Measurements from ENCODE around the gene KCNJ1. TPM values are rescaled to one million over a fixed set of nuclear protein-coding genes. Genes with fewer than 3 reads are reported as not detected.

The KCNJ1 gene
- total RNA-seq, 1 donor from 2014 or later, result not detected

DNA sequence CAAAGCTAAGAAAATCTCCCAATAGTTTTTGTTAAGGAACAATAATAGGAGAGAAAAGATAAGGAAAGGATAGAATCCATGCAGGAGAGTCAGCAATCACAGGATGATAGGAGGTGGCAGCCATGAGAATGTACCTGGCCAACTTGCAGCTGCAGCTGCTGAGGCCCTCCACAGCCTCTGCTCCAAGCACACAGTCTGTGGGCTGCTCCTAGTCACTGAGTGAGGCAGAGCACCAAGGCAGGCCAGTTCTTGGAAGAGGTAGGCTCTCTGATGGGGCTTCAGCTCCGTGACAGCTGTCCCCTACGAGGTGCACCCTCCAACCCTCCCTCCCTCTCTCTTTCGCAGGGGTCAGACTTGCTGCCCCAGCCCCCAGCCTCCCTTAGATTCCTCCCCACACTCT is 5.5 kb upstream of the KCNJ1 start:
- Mint-ChIP-seq H3K4me3 (ENCODE audit: low read depth) (no peak overlapping the region), H3K36me3 (ENCODE audit: insufficient read depth) (no peaks in the 10 kb centered on the region), H3K27me3 (peaks cover 34% of the 10 kb centered on the region), H3K9me3 (ENCODE audit: low read depth) (no peaks in the 10 kb centered on the region), H3K27ac (no peak overlapping the region), H3K4me1 (ENCODE audit: low read depth) (peaks cover 4% of the 10 kb centered on the region)
- TF ChIP-seq, protein P1, sequence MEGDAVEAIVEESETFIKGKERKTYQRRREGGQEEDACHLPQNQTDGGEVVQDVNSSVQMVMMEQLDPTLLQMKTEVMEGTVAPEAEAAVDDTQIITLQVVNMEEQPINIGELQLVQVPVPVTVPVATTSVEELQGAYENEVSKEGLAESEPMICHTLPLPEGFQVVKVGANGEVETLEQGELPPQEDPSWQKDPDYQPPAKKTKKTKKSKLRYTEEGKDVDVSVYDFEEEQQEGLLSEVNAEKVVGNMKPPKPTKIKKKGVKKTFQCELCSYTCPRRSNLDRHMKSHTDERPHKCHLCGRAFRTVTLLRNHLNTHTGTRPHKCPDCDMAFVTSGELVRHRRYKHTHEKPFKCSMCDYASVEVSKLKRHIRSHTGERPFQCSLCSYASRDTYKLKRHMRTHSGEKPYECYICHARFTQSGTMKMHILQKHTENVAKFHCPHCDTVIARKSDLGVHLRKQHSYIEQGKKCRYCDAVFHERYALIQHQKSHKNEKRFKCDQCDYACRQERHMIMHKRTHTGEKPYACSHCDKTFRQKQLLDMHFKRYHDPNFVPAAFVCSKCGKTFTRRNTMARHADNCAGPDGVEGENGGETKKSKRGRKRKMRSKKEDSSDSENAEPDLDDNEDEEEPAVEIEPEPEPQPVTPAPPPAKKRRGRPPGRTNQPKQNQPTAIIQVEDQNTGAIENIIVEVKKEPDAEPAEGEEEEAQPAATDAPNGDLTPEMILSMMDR (IDR thresholded peaks at IDR 0.05; ENCODE audit: unreplicated experiment), result no peak
- DNase-seq (ENCODE audit: low spot score, unreplicated experiment), result no peak

DNA sequence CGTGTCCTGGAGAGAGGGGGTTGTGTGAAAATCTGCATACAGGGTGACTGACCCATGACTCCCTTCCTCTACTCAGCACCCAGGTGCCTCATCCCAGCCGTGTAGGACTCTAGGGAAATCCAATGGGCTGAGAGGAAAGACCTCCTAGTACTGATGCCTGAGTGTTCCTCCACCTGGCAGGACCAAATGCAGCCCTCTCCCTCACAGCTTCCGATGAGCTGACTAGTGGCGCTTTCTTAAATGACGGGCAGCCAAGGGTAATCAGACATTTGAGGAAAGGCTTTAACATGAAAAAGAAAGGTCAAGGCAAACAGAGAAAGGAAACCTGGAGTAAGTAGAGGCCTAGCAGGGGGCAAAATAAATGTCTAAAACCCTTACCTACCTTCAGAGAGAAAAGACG is 5.0 kb upstream of the KCNJ1 start:
- Mint-ChIP-seq H3K4me3 (ENCODE audit: low read depth) (no peak overlapping the region), H3K27ac (no peak overlapping the region), H3K9me3 (ENCODE audit: low read depth) (no peaks in the 10 kb centered on the region), H3K27me3 (peaks cover 34% of the 10 kb centered on the region), H3K4me1 (ENCODE audit: low read depth) (peaks cover 4% of the 10 kb centered on the region), H3K36me3 (ENCODE audit: insufficient read depth) (no peaks in the 10 kb centered on the region)
- DNase-seq (ENCODE audit: low spot score, unreplicated experiment), result no peak
- TF ChIP-seq, protein P1 (IDR thresholded peaks at IDR 0.05; ENCODE audit: unreplicated experiment), result no peak

DNA sequence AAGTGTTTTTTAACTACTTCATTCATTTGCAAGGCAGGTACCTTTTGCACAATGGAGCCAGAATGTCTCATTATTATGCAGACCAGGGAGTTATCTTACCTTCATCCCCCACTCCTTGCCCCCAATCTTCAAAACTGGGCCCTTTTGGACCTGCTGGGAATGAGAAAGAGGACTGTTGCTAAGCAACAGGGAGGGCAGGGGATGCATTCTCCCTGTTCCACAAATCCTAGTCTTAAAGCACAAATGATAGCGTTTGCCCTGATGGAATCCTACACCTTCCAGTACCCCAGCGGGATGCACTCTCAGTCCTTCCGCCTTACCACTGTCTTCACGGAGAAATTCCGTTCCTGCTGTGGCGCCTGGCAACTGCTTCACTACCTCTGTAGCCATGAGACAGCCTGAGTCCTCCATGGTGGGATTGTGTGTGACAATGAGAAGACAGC is 4.1 kb upstream of the KCNJ1 start:
- H3K4me1 Mint-ChIP-seq (ENCODE audit: low read depth), result peaks cover 4% of the 10 kb centered on the region
- H3K4me3 Mint-ChIP-seq (ENCODE audit: low read depth), result no peak overlapping the region
- TF ChIP-seq, protein P1 (IDR thresholded peaks at IDR 0.05; ENCODE audit: unreplicated experiment), result no peak
- no peak overlapping the region for H3K27ac Mint-ChIP-seq
- no peak for DNase-seq (ENCODE audit: low spot score, unreplicated experiment)
- no peaks in the 10 kb centered on the region for H3K9me3 Mint-ChIP-seq (ENCODE audit: low read depth)
- H3K27me3 Mint-ChIP-seq, result peaks cover 34% of the 10 kb centered on the region
- no peaks in the 10 kb centered on the region for H3K36me3 Mint-ChIP-seq (ENCODE audit: insufficient read depth)

DNA sequence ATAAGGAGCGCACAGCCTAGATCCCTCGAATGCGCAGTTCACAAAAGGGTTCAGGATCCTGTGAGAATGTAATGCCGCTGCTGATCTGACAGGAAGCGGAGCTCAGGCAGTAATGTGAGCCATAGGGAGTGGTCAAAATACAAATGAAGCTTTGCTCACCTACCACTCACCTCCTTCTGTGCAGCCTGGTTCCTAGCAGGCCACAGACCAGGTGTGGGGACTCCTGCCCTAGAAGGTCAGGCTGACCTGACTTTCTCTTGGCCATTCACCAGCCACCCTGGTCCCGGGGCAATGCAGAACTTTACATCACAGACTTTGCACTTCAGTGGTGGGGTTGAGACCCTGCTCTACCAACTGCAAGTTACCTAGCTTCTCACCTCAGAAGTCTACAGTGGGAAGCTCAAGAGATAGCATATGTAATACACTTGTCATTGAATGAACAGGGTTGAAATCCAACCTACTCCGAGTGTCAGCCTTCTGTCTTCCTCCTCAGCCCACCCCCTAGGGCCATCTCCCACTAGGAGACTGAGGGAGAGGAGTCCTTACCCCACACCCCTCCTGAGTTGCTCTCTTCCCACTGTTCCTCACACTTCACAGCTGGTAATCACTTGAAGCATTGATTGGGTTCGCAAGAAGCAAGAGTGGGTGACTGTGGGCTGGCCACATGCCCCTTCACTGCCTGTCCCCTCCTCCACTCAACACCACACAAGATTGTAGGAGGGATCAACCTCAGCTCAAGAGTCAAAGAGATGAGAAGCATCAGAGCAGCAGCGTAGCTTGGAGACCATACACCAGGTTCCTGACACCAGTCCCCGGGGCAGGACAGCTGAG is 2.0 kb upstream of the KCNJ1 start:
- Mint-ChIP-seq H3K36me3 (ENCODE audit: insufficient read depth) (no peaks in the 10 kb centered on the region), H3K27me3 (peaks cover 31% of the 10 kb centered on the region), H3K4me3 (ENCODE audit: low read depth) (no peak overlapping the region), H3K27ac (no peak overlapping the region), H3K4me1 (ENCODE audit: low read depth) (peaks cover 4% of the 10 kb centered on the region), H3K9me3 (ENCODE audit: low read depth) (no peaks in the 10 kb centered on the region)
- TF ChIP-seq, protein P1 (IDR thresholded peaks at IDR 0.05; ENCODE audit: unreplicated experiment), result no peak
- DNase-seq (ENCODE audit: low spot score, unreplicated experiment), result no peak

DNA sequence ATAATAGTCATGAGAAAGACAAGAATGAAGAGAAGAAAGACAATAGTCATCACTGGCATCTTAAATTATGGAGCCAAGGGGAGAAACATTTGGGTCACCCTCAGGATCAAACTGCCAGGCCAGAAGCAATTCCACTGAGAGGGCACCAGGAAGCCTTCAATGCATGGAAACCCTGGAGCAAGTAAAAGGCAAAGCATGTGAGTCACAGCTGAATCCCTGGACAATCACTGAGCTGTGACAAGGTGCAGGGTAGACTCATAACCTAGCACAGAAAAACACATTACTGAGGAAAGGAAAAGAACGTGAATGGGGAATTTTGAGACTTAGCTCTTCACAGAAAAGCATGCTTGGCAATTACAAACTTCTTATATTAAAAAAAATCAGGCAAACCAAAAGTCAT is 1.6 kb downstream of the KCNJ1 start:
- DNase-seq (ENCODE audit: low spot score, unreplicated experiment), result no peak
- no peak overlapping the region for H3K27ac Mint-ChIP-seq
- TF ChIP-seq, protein P1 (IDR thresholded peaks at IDR 0.05; ENCODE audit: unreplicated experiment), result no peak
- no peaks in the 10 kb centered on the region for H3K36me3 Mint-ChIP-seq (ENCODE audit: insufficient read depth)
- no peaks in the 10 kb centered on the region for H3K4me1 Mint-ChIP-seq (ENCODE audit: low read depth)
- no peaks in the 10 kb centered on the region for H3K9me3 Mint-ChIP-seq (ENCODE audit: low read depth)
- H3K27me3 Mint-ChIP-seq, result peaks cover 15% of the 10 kb centered on the region
- H3K4me3 Mint-ChIP-seq (ENCODE audit: low read depth), result no peak overlapping the region
